CD4-positive, alpha-beta T cell treated with Interleukin-2 at 100 ng/mL for 4 hours (primary cell): Measurements from ENCODE around the gene B4GALT5.

ENCODE experiments used
- DNase-seq: peaks from one replicate; pipeline ENCODE4 v3.0.0-alpha.2; 2020; ENCODE audit warnings: low spot score

B4GALT5 gene

GRCh38 chr20:49603209-49603627 lies 110.5 kb downstream of the B4GALT5 start:
- DNase-seq: no peak

- DNase-seq: no peak
Measured at GRCh38 chr20:49602345-49603208, 111.1 kb downstream of the B4GALT5 start.

- no peak for DNase-seq
Measured at GRCh38 chr20:49601153-49601924, 112.3 kb downstream of the B4GALT5 start.

DNA sequence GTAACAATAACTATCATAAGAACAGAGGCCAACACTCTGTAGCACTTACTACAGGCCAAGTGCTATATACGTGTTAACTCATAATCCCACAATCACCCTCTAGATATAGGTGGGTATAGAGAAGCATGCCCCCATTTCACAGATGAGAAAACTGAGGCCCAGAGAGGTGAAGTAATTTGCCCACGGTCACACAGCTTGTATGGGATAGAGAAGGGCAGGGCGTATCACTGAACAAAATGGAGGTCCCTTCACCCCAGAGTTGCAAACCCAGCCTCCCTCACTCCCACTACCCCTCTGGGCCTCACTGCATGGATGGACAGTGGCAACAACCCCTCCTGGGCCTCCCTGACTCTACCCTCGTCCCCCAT lies 113.9 kb downstream of the B4GALT5 start:
- no peak for DNase-seq

DNA sequence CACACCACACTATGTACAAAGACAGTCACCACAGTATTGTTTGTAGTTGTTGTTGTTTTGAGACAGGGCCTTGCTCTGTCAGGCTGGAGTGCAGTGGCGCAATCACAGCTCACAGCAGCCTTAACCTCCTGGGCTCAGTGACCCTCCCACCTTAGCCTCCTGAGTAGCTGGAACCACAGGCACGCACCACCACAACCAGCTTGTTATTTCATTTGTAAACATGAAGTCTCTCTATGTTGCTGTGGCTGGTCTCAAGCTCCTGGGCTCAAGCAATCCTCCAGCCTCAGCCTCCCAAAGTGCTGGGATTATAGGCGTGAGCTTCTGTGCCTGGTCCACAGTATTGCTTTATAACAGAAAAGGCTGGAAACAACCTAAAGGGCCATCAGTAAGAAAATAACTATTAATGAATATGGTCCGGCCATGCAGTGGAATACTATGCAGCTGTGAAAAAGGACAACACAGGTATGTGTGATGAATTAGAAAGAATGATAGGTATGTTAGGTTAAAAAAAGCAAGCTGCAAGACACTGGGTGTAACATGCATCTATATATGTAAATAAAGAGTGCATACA lies 115.8 kb downstream of the B4GALT5 start:
- no peak for DNase-seq

- DNase-seq: peak; percentile 53
Measured at GRCh38 chr20:49595811-49596561, 117.7 kb downstream of the B4GALT5 start.

- no peak for DNase-seq
Measured at GRCh38 chr20:49595346-49595745, 118.3 kb downstream of the B4GALT5 start.

- no peak for DNase-seq
Measured at GRCh38 chr20:49594931-49595315, 118.8 kb downstream of the B4GALT5 start.

DNA sequence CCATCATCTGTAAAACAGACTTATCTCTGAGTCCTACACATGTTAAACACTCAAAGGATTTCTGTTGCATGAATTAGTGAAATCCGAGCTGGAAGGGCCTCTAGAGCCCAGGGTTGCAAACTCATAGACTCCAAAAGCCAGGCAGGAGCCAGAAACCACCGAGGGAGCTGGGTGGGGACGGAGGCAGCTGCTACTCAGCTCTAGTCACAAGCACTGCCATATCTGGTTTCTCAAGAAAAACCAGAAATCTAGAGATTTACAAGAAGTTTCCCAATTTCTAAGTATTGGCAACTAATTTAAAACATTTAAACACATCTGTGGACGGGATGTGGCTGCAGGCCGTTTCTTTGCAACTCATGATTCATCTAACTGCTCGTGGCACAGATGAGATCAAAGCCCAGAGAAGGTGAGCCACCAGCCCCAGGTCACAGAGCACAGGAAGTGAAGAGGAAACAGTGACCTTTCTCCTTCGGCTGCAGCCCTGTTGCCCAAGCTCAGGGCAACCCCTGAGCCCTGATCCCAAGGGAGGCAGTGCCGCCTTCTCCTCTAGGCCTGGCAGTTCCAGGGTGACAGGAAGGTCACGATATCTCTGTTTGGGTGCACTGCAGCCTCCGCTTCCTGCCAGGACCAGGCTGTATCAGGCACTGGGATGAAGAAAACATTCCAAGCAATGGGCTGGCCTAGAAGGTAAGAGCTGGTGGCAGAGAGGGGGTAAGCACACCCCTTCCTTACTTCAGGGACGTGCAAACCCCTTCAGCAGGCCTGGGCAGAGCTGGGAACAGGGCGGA lies 119.3 kb downstream of the B4GALT5 start:
- DNase-seq: peak; percentile 82

GRCh38 chr20:49593466-49594142 lies 120.1 kb downstream of the B4GALT5 start:
- DNase-seq: peak; percentile 39

DNA sequence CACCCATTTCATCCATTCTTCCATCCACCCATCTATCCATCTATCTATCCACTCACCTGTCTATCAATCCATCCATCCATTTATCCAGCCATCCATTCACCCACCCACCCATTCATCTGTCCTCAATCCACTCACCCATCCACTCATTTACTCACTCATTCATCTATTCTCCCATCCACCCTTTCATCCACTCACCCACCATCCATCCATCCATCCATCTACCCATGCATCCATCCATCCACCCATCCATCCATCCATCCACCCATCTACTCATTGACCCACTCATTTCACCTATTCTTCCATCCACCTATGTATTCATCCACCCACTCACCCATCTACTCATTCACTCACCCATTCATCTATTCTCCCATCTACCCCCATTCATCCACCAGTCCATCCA lies 121.6 kb downstream of the B4GALT5 start:
- DNase-seq: no peak

- no peak for DNase-seq
Measured at GRCh38 chr20:49591217-49591865, 122.3 kb downstream of the B4GALT5 start.

DNA sequence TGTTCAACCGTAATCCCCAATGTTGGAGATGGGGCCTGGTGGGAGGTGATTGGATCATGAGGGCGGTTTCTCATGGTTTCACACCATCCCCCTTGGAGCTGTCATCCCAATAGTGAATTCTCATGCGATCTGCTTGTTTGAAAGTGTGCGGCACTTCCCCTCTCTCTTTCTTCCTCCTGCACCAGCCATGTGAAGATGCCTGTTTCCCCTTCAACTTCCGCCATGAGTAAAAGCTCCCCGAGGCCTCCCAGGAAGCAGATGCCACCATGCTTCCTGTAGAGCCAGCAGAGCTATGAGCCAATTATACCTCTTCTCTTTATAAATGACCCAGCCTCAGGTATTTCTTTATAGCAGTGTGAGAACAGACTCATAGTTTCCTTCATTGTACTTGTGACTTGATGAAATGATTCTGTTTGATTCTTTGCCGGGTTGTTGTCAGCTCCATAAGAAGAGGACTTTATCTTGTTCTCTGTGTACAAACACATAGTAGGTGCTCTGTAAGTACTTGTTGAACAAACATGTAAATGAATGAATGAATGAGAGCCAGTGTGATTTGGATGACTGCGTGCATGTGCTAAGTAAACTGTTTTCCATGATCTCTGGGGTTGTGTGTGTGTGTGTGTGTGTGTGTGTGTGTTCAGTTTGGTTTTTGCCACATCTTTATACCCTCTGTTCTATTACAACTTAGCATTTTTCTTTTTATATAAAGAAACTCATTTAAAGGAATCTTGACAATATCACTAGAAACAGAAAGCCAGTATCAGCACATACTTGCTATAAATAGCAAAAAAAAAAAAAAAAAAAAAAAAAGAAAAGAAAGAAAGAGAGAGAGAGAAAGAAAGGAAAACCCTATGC lies 123.3 kb downstream of the B4GALT5 start:
- DNase-seq: no peak

GRCh38 chr20:49589747-49590146 lies 123.9 kb downstream of the B4GALT5 start:
- no peak for DNase-seq

- no peak for DNase-seq
Measured at GRCh38 chr20:49587111-49587570, 126.5 kb downstream of the B4GALT5 start.

GRCh38 chr20:49585585-49586245 lies 128.0 kb downstream of the B4GALT5 start:
- no peak for DNase-seq

DNA sequence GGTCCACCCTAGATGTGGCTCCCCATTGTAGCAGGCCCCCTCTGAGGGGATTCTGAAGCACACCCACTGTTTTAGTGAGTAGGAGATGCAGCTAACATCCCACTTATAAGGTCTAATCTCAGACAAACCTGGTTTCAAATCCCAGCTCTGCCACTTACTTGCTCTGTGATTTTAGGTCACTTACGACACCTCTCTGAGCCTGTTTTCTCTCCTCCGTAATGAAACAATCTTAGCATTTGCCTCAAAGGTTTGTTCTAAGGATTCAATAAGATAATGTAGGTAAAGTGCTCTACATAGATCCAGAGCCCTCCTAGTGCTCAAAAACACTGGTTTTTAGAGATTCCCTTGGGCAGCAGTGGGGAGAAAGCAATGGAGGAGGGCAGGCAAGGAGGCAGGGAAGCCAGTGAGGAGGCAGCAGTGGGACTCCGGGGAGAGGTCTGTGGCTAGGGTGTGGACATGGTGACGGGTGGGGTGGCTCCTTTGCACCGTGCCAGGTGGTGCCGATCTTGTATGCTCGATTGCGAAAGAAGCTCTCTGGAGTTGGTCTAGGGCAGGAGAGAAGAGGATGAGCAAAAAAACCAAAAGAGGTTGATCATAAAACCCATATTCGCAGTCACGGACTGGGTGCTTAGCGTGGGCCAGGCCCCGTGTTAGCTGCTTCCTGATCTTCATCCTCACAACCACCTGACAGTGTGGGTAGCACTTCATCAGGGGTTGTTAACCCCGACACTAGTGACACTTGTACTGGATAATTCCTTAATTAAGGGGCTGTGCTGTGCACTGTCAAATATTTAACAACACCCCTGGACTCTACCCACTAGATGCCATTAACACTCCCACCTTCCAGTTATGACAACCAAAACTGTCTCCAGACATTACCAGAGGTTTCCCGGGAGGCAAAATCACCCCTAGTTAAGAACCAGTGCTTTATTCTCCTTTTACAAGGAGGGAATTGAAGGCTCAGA lies 129.0 kb downstream of the B4GALT5 start:
- DNase-seq: no peak
